GM10266 (cell line): ENCODE results near the gene BAG1.

ENCODE experiments used
- DNase-seq: peaks from one replicate; pipeline ENCODE4 v3.0.0; 2012; ENCODE audit errors: extremely low spot score
- CTCF ChIP-seq: IDR thresholded peaks from 2 replicates; pipeline ENCODE4 v1.5.1; 2012; ENCODE audit warnings: mild to moderate bottlenecking, low read depth; ENCODE audit not compliant: control insufficient read depth, insufficient read depth; ENCODE audit errors: missing control alignments

Gene BAG1

GRCh38 chr9:33300546-33300945 is 36.0 kb upstream of the BAG1 start:
- DNase-seq = no peak
- no peak for TF ChIP-seq CTCF

GRCh38 chr9:33297432-33297831 is 32.9 kb upstream of the BAG1 start:
- peak; percentile 42 for DNase-seq
- no peak for TF ChIP-seq CTCF

- peak; percentile 58 for DNase-seq
- no peak for TF ChIP-seq CTCF
Observed at GRCh38 chr9:33295571-33295970, 31.1 kb upstream of the BAG1 start.

- TF ChIP-seq CTCF = no peak
- DNase-seq = no peak
Observed at GRCh38 chr9:33294670-33295432, 30.3 kb upstream of the BAG1 start.

- TF ChIP-seq CTCF = no peak
- no peak for DNase-seq
Observed at GRCh38 chr9:33293782-33294181, 29.3 kb upstream of the BAG1 start.

GRCh38 chr9:33291901-33292300 is 27.4 kb upstream of the BAG1 start:
- TF ChIP-seq CTCF = no peak
- DNase-seq = no peak

GRCh38 chr9:33291031-33291397 is 26.5 kb upstream of the BAG1 start:
- no peak for DNase-seq
- no peak for TF ChIP-seq CTCF
